Measurements from ENCODE around the gene CCL15. TPM values are rescaled to one million over a fixed set of nuclear protein-coding genes. Genes with fewer than 3 reads are reported as not detected.

The CCL15 gene
- total and polyA plus RNA-seq, 2 experiments from 2014 or later, result not detected

DNA sequence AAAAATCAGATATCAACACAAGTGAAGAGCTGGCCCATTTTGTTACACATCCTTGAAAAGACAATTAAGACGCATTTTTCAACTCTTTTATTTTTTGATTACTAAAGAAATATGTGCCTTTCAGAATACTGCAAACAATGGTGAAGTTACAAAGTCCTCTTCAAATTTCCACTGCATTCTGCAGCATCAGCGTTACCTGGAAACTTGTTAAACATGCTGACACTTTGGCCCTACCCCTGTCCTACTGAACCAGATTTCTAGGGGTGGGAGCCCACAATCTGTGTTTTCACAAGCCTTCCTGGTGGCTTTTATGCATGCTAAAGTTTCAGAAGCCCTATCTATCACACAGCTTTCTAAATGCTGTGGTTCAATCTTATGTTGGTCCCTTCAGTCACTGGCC is 10.3 kb downstream of the CCL15 start:
- in situ Hi-C loops (cut with MboI), result no loop called here

GRCh38 chr17:35988164-35988563 is 13.2 kb downstream of the CCL15 start:
- H3K79me2 ChIP-seq (ENCODE audit: insufficient read depth), result no peaks in the 10 kb centered on the region
- H3K9me3 ChIP-seq (ENCODE audit: low read depth), result no peaks in the 10 kb centered on the region
- no peak overlapping the region for H3K4me3 ChIP-seq
- no peak for TF ChIP-seq EZH2phosphoT487 (IDR thresholded peaks at IDR 0.05; ENCODE audit: insufficient read depth, low read depth)
- no peak for TF ChIP-seq EZH2 (IDR thresholded peaks at IDR 0.05; ENCODE audit: insufficient read depth, poor library complexity, severe bottlenecking)
- H2AFZ ChIP-seq, result no peak overlapping the region
- no peaks in the 10 kb centered on the region; the same call in 1 of the 2 replicates for H4K20me1 ChIP-seq (ENCODE audit: insufficient read depth)
- no peaks in the 10 kb centered on the region for H3F3A ChIP-seq (ENCODE audit: insufficient read depth)
- H3K4me2 ChIP-seq (ENCODE audit: unreplicated experiment), result no peak overlapping the region
- no peak overlapping the region for H3K27ac ChIP-seq
- DNase-seq, result no peak
- H3K9ac ChIP-seq, result no peak overlapping the region
- H3K27me3 ChIP-seq (replicated peaks; ENCODE audit: insufficient read depth), result peaks cover 8% of the 10 kb centered on the region; the same call in 1 of the 2 replicates
- no peaks in the 10 kb centered on the region for H3K9me2 ChIP-seq (ENCODE audit: insufficient read depth)
- no peaks in the 10 kb centered on the region for H3K36me3 ChIP-seq (ENCODE audit: low read depth)
- H3K4me1 ChIP-seq (ENCODE audit: insufficient read depth), result no peaks in the 10 kb centered on the region
- in situ Hi-C loops (cut with MboI), result no loop called here

More for the DNA sequence above, 10.3 kb downstream of the CCL15 start:
- WGBS, 2 experiments (ENCODE audit: low coverage in 1 of 2, low lambda C conversion rate in 2 of 2, missing lambda C conversion rate in 2 of 2), result 28% methylated on average over 2 of the region's 2 CpGs
- no peak for DNase-seq
- Histone ChIP-seq H3K79me2 (ENCODE audit: insufficient read depth) (no peaks in the 10 kb centered on the region), H3K4me1 (ENCODE audit: insufficient read depth) (no peaks in the 10 kb centered on the region), H4K20me1 (ENCODE audit: insufficient read depth) (no peaks in the 10 kb centered on the region; the same call in 1 of the 2 replicates), H3K4me3 (no peak overlapping the region), H3K27me3 (replicated peaks; ENCODE audit: insufficient read depth) (peaks cover 8% of the 10 kb centered on the region; the same call in 1 of the 2 replicates), H3K36me3 (ENCODE audit: low read depth) (no peaks in the 10 kb centered on the region), H3K9ac (no peak overlapping the region), H3K27ac (no peak overlapping the region), H3K9me2 (ENCODE audit: insufficient read depth) (no peaks in the 10 kb centered on the region), H3F3A (ENCODE audit: insufficient read depth) (no peaks in the 10 kb centered on the region), H3K4me2 (ENCODE audit: unreplicated experiment) (no peak overlapping the region), H2AFZ (no peak overlapping the region), H3K9me3 (ENCODE audit: low read depth) (no peaks in the 10 kb centered on the region)
- TF ChIP-seq EZH2phosphoT487 (IDR thresholded peaks at IDR 0.05; ENCODE audit: insufficient read depth, low read depth) (no peak), EZH2 (IDR thresholded peaks at IDR 0.05; ENCODE audit: insufficient read depth, poor library complexity, severe bottlenecking) (no peak)

DNA sequence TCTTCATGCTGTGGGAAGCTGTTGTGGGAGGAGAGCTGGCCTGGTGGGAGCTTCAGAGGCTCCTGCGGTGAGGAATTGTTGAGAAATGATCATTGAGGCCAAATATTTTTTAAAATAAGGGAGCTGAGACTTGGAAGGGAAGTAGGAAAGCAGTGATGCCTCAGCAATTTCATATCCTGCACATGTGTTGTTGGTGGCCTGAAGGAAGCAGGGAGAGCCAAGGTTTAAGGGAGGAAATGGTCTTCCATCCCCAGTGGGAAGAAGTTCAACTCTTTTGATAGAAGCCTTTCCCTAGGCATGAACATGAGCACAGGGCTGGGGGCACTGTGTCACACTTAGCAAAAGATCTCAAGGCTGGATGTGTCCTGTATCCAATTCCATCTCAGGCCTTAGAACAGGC is 14.7 kb downstream of the CCL15 start, which contains the start of gene CCL14:
TSS of gene CCL14 (minus strand) at position 87 of the 400 bp plus-strand sequence. CDS start at position 7, 80 bp downstream.
- Histone ChIP-seq H3F3A (ENCODE audit: insufficient read depth) (no peaks in the 10 kb centered on the region), H3K9me2 (ENCODE audit: insufficient read depth) (no peaks in the 10 kb centered on the region), H3K4me1 (ENCODE audit: insufficient read depth) (no peaks in the 10 kb centered on the region), H4K20me1 (ENCODE audit: insufficient read depth) (no peaks in the 10 kb centered on the region; the same call in 1 of the 2 replicates), H3K4me3 (no peak within 1 kb of the TSS), H3K4me2 (ENCODE audit: unreplicated experiment) (no peak within 1 kb of the TSS), H3K36me3 (ENCODE audit: low read depth) (no peaks in the 10 kb centered on the region), H3K9ac (no peak within 1 kb of the TSS), H3K27me3 (replicated peaks; ENCODE audit: insufficient read depth) (peaks cover 4% of the 10 kb centered on the region; the same call in 1 of the 2 replicates), H3K79me2 (ENCODE audit: insufficient read depth) (no peaks in the 10 kb centered on the region), H3K27ac (no peak within 1 kb of the TSS), H2AFZ (no peak within 1 kb of the TSS), H3K9me3 (ENCODE audit: low read depth) (no peaks in the 10 kb centered on the region)
- DNase-seq, result no peak
- 19 to 25% methylated on average over 1 of the region's 1 CpG for WGBS, 2 experiments (ENCODE audit: low coverage in 1 of 2, low lambda C conversion rate in 2 of 2, missing lambda C conversion rate in 2 of 2)
- in situ Hi-C loops (cut with MboI), result no loop called here
- TF ChIP-seq EZH2 (IDR thresholded peaks at IDR 0.05; ENCODE audit: insufficient read depth, poor library complexity, severe bottlenecking) (no peak), EZH2phosphoT487 (IDR thresholded peaks at IDR 0.05; ENCODE audit: insufficient read depth, low read depth) (no peak)

GRCh38 chr17:35984140-35984539 is 17.2 kb downstream of the CCL15 start:
- Histone ChIP-seq H3K9me3 (ENCODE audit: low read depth) (no peaks in the 10 kb centered on the region), H3K9ac (no peak overlapping the region), H3F3A (ENCODE audit: insufficient read depth) (no peaks in the 10 kb centered on the region), H3K4me3 (no peak overlapping the region), H3K9me2 (ENCODE audit: insufficient read depth) (no peaks in the 10 kb centered on the region), H3K79me2 (ENCODE audit: insufficient read depth) (no peaks in the 10 kb centered on the region), H2AFZ (no peak overlapping the region), H3K27ac (no peak overlapping the region), H4K20me1 (ENCODE audit: insufficient read depth) (no peaks in the 10 kb centered on the region; the same call in 1 of the 2 replicates), H3K4me2 (ENCODE audit: unreplicated experiment) (no peak overlapping the region), H3K36me3 (ENCODE audit: low read depth) (no peaks in the 10 kb centered on the region), H3K4me1 (ENCODE audit: insufficient read depth) (no peaks in the 10 kb centered on the region), H3K27me3 (replicated peaks; ENCODE audit: insufficient read depth) (peaks cover 7% of the 10 kb centered on the region; the same call in 1 of the 2 replicates)
- 48 to 62% methylated on average over 6 of the region's 6 CpGs for WGBS, 2 experiments (ENCODE audit: low coverage in 1 of 2, low lambda C conversion rate in 2 of 2, missing lambda C conversion rate in 2 of 2)
- TF ChIP-seq EZH2 (IDR thresholded peaks at IDR 0.05; ENCODE audit: insufficient read depth, poor library complexity, severe bottlenecking) (no peak), EZH2phosphoT487 (IDR thresholded peaks at IDR 0.05; ENCODE audit: insufficient read depth, low read depth) (no peak)
- no peak for DNase-seq
- in situ Hi-C loops (cut with MboI), result no loop called here

Measured in GM23248 (cell line).